GM18498 (cell line): Measurements from ENCODE around the gene CDC42EP3.
A peak's percentile ranks its signal among the peaks of the same experiment; 100 is the strongest.

ENCODE experiments used
- ATAC-seq: cut with Tn5 transposase; IDR thresholded peaks from one replicate; pipeline ENCODE4 v1.9.1; 2021; ENCODE audit warnings: mild to moderate bottlenecking, moderate library complexity; ENCODE audit not compliant: unreplicated experiment

Gene CDC42EP3, protein sequence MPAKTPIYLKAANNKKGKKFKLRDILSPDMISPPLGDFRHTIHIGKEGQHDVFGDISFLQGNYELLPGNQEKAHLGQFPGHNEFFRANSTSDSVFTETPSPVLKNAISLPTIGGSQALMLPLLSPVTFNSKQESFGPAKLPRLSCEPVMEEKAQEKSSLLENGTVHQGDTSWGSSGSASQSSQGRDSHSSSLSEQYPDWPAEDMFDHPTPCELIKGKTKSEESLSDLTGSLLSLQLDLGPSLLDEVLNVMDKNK

DNA sequence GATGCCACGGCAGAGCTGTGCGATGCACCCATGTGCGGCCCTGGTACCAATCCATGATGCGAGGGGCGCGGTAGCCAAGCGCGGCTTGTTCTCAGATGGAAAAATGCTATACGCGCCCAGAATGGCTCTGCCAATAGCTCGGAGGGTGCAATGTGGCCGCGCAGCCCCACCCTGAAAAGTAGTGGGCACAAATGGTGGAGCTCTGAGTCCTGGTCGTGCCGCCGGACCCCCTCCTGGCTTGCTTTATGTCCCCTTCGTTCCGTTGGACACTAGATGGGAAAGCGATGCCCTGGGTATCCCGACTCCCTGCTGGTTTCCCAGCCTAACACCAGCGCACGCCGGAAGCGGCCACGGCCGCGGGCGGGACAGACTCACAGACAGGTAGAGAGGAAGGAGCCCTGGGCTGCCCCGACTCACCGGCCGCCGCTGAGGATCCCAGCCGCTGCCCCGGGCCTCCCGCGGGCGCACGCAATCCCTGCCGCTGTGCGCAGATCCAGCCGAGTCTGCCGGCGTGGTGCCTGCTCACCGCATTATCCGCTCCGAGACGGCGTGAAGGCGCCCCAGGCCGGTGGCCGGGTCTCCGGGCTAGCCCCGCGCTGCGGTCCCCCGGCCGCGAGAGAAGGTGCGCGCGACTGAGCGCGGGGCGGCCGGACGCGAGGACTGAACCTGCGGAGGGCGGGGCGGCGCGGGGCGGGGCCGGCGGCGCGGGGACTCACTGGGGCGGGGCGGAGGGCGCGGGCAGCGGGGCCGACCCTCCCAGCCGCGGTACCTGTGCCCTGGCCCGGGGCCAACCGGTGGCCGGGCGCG is at the start of gene CDC42EP3:
Gene CDC42EP3 (minus strand): TSS at position 634 of the 807 bp plus-strand sequence. CDS start 25,055 bp downstream, outside the sequence.
- ATAC-seq: peak; percentile 59

DNA sequence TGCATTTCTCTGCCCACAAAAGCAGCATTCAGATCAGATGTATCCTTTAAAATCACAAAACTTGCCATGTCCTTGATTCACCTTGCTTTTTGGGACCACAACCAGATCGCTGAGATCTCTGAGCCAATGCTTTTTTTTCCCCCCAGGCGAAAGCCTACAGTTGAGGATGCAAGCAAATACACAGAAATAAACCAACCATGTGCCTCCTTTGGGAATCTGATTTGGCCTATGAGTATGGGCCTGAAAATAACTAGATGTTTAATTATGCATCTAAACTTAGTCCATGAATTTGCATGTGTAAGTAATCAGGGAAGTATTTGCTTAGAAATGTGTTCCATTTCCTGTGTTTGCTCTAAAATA is 49.7 kb upstream of the CDC42EP3 start:
- ATAC-seq: no peak

DNA sequence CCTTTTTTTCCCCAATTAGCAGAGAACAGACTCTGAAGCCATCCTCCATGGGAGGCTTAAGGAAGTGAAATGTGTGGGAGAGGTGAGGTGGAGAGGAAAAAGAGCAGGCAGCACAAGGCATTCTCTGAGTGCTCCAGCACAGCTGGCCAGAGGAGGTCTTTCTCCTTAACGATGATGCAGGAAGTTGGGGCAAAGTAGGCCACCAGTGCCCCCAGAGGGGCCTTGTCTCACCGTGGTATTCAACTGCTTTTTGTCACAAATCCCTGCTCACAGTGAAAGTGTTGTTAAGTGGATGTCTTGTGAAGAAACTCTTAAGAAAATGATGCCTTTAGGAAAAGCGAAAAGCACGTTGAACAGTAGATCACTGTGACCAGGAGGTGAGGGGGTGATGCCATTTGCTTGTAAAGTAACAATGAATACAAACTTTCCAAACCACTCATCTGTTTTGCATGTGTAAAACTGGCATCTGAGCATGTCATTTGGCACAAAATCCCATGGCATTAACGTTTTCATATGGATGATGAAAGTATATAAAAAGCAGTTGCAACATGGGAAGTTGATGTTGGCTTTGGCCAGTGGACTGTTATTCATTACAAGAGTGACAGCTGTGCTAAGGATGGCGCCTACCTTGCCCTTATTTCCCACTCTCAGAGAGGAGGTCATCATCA is 49.2 kb upstream of the CDC42EP3 start:
- ATAC-seq: no peak

DNA sequence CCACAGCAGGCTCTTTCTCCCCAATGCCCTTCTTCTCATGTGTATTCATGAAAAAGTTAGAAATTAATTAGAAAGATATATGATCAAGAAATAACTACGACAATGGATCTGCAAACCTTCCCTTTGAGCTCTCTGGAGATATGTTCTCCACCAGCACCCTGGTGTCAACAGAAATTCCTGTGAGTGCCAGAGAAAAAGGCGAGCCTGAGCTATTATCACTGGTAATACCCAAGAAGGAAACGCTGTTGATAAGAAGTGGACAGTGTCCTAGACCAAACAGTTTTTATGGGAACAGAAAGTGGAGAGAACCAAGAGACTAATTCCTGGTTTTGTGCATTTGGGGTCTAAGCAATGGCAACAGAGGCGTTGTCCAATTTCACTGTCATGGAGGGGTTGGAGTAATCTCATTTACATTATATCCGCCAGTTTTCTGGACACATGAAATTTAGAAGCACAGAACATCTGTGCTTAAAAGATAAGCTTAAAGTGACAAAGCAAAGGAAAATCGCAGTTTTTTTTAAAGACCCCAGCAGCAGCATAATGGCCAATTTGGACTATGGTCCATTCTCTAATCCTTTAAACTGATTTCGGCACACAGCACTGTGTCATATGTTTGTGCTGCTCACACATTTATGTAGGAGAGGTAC is 47.2 kb upstream of the CDC42EP3 start:
- no peak for ATAC-seq

DNA sequence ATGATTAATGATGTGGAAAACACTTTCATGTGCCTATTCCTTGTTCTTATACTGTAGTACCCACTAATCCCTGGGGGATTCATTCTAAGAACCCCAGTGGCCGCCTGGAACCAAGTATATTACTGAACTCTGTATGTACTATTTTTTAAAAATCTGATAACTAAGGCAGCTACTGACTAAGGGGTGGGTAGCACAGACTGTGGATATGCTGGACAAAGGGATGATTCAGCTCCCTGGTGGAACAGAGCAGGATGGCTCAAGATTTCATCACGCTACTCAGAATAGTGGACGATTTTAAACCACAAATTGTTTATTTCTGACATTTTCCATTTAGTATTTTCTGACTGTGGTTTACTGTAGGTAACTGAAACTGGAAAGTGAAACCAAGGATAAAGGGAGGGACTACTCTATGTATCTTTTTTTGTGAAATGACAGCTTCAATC is 41.8 kb upstream of the CDC42EP3 start:
- no peak for ATAC-seq

DNA sequence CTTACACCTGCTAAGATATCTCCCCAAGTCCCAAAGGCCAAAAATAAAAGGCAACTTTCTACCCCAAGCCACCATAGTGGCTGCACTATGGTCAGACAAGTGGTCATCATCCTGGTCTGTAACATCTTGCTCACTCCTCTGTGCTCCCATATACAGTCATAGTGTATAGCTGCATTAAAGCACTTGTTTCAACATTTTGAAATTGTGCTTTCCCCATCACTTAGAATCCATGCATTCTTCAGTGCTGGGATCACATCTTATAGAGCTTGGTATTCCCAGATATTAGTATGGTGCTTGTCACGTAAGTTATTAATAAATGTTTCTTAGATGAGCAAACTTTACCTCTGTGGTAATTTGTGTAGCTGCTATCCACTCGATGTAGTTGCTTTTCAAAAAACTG is 40.4 kb upstream of the CDC42EP3 start:
- ATAC-seq: no peak

DNA sequence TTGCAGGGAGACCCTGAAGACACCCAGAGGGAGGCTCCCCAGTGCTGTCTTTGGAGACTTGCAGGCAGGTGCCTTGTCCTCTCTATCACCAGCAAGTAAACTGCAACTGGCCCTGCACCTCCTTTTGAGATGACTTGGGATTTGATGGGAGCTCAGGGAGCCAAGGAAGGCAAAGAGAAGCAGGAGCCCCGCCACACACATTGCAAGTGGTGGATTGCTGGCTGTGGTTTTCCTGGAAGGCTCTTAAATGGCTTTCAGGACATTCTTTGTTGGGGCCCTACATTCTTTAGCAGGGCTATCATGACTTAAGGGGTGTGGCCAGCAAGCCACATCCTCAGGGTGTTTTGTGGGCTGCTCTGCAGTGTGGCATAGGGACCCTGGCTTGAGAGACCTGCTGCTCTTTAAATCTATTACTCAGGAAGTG is 39.9 kb upstream of the CDC42EP3 start:
- ATAC-seq: peak; percentile 71

DNA sequence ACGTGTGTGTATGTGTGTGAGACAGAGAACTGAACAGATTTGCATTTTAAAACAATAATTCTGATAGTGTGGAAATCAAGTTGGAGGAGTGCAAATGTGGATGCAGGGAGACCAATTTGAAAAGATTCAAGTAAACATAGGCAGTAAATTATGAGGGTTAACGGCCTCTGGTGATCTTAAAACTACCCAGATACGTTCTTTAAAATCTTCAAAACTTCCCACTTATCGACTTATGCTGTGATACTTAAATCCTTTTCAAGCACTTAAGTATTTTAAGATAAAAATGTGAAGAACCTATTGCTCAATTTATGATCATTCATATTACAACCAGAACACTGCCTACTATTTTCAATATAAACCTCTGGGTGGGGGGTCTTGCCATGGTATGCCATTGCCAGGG is 37.7 kb upstream of the CDC42EP3 start:
- ATAC-seq: no peak

DNA sequence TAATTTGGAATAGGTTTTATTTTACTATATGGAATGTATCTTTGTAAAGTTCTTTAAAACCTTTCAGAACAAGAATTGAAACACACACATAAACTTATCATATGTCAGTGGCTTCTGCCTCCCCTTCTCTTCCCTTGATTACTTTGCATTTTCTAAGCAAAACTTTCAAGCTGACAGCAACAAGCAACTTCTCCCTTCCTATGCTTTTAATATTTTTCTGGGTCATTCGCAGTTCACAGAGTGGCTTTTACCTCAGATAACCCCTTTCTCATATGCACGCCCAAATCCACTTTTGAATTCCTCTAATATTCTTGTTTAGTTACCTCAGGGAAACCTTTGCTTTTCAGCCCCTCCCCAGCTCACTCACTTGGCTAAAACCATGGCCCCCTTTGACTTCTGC is 36.7 kb upstream of the CDC42EP3 start:
- ATAC-seq: no peak

DNA sequence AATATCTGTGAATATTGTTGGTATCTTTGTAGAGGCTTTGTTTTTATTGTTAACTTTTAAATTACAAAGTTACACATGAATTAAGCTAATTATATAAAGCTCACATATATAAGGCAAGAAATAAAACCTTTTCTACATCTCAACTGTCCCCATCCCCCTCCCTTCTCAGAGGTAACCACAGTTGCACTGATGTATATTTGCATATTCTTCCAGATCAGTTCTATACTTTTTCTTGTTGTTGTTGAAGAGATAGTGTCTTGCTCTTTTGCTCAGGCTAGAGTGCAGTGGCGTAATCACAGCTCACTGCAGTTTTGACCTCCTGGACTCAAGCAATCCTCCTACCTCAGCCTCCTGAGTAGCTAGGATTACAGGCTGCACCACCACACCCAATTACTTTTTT is 36.0 kb upstream of the CDC42EP3 start:
- no peak for ATAC-seq

DNA sequence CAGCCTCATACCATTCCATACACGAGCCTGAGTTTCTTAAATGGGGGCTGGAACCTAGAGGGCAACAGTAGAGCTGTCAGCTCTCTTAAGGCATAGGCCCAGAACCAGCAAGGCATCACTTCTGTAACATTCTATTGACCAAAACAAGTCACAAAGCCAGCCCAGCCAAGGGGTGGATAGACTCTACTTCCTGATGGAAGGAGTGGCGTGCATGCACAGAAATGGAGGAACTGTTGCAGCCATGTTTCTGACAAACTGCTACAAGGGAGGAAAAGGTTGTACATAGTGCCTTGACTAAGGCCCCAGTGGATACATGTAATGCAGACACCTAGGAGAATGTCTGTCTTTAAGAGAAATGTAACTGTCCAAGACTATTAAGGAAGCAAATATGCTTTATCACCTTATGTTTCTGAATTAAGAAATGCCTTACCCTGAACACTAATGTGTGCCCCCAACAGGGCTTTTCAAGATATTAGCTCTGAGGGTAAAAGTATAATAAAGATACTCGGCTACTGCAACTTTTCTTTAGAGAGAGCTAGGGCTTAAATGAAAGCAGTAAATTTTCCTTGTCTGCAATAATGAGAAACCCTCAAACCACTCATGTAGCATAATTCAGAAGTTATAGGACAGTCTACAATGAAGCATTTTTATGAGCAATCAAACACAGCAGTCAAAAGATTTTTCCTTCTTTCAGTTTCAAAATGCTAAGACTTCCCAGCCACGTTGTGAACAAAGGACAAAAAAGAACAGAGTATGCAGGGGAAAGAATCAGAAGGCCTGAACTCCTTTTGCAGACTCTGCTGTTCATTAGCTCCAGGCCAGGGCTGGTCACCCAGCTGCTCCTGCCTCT is 35.1 kb upstream of the CDC42EP3 start:
- no peak for ATAC-seq

DNA sequence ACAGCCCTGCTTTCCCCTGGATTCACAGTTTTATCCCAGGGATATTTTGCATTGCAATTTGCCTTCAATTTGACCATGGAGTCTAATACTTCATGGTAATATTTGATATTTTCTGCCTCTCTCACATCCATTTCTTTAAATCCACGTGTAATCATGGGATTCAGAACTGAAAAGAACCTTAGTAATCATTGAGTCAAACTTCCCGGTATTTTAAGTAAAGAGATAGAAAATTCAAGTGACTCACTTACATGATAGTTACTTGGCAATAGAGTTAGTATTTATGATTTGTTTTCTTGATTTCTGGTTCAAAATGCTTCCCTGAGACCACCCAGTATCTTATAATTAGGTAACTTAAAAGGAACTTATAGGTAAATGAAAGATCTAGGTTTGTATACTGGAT is 33.7 kb upstream of the CDC42EP3 start:
- ATAC-seq: no peak

DNA sequence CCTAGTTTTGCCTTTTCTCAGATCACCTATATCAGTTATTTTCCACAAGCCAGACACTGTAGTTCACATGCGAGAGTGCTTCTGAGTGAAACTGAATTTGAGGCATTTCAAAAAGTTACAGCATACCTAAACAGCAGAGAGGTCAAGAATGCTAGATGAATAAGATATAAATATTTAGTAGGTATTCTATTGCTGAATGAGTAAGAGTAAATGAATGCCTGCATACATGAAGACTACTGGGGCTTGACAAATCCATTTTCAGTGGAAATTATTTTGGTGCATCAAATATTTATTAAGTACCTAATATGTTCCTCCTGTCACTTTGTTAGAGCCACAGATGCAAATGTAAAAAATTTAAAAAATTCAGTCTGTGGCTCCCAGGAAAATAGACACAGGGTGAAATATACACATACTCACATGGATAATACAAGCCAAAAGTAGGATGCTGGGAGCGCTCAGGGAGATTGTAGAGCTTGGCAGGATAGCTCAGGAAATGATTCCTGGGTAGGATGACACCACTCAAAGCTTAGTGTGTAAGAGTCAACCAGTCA is 27.6 kb upstream of the CDC42EP3 start:
- ATAC-seq: no peak

DNA sequence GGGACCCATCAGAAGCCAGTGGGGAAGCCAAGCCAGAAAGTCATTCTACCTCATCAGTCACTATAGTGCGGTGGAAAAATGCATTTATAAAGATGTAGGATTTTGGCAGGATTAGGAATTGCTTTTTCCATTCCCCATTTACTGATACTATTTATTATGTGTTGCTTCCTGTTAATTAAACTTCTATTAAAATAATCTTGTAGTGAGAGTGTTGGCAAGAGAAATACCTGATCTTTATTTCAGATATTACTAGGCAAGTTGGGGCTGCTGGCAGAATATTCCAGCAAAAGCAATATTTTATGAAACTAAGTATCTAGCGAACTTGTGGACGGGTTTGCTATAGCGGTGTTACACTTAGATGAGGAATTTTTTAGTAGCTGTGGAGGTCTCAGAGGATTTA is 23.9 kb upstream of the CDC42EP3 start:
- no peak for ATAC-seq

DNA sequence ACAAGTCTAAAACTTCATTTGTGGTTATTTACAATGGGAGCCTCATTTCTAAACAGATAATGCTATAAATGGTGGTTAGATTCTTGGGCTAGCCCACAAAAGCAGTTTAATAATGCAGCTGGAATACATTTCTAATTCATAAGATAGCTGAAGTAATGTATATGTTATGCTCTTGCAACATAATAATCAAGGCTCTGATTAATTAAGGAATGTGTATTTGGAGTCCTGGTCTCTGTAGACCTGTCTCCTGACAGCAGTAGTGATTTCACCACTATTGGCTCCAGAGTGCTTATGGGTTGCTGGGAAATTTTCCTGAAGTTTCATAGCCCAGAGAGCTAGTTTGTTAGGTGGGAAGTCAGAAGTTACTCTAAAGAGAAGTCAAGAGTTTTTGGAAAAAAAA is 21.3 kb upstream of the CDC42EP3 start:
- ATAC-seq: no peak

DNA sequence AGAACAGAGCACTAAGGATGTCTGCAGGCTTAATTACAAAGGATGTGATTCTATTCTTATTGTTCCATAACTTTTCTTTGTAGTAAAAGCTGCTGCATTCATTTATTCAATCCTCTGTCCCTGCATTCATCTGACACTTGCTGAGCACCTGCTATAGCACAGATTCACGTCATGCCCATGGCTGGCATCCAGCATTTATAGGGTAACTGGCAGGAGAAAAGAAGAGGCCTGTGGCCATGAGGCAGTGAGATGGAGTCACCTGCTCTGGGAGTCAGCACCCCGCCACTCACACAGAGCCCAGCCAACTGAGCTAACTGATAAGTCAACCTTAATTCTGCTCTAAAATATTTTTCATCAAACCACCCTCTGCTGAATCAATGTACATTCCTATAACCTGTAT is 18.3 kb upstream of the CDC42EP3 start:
- ATAC-seq: no peak

DNA sequence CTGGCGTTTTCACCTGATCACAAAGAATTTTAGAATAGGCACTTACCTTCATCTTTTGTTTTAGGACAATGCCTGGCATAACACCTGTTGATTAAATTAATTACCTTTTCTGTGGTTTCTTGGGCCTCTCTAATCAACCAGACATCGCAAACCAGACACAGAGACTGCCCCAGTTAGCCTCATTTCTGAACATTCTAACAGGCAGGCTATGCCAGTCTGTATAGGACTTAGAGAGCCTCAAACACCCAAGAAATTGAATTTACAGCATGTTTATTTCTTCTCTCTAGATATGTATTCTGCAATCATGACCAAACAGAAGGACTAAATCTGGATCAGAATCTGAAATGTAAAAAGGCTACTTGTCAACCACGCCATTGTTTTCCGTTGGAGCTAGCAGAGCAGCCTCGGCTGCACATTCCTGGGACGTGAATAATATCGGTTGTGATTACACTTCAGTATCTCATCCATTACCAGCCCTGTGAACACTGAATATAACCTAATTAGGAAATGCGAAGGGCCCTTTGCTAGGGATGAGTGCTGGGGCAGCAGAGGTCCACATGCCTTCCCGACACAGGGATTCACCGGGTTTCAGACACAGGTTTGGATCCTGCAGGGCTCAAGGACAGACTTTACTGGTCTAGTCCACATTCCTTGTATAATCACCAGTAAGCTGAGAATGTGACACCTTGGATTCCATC is 17.5 kb upstream of the CDC42EP3 start:
- no peak for ATAC-seq

DNA sequence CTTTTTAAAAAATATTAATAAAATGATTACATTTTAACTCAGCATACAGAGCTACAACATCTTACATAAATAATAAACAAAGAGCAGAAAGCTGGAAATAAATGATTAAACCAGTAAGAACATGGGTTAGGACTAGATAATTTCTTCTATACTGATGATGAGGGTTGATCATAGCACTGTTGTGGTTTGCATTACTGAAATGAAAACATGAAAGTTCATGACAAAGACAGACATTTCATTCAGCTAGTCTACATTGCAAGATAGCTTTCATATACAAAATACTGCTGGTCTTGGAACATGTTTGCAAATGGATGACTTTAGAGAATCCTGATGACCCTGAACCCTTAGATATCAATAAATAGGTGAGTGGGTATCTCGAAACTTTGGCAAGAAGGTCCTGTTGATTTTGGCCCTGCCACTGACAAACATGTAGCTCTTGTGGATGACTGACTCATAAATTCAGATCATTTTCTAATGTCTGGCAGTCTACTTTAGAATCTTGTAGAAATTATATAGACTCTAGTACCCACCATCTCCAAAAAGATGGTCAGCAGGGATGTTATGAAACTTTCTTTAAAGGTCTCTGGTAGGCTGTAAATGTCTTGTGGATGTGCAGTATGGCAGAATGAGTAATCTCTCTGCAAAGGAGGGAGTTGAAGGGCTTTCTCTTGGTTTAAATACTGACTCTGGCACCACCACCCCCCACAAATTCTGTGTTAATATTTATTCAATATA is 15.5 kb upstream of the CDC42EP3 start:
- ATAC-seq: no peak

DNA sequence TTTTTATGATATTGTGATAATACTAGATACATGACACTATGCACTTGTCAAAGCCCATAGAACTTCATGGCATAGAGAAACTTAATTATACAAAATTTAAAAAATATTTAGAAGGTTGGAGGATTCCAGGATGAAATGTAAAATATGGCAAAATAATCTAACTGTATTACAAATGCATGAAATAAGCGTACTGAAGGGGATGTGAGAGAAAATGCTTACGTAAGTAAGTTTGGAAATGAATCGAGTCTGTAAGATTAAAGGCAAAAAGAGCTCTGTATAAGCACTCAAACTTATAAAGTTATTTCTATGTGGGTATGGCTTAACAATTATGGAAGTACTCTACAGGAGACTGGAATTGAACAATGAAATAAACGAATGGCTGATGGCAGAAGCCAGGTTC is 13.4 kb upstream of the CDC42EP3 start:
- no peak for ATAC-seq
